ENCODE results near the gene RPL13.

Gene RPL13

GRCh38 chr16:89599451-89599858 is 39.0 kb downstream of the RPL13 start:
- no peak for DNase-seq (ENCODE audit: low read depth)

- no peak for DNase-seq (ENCODE audit: low read depth)
Observed at GRCh38 chr16:89599902-89600301, 39.4 kb downstream of the RPL13 start.

- no peak for DNase-seq (ENCODE audit: low read depth)
Observed at GRCh38 chr16:89600427-89600826, 39.9 kb downstream of the RPL13 start.

- no peak for DNase-seq (ENCODE audit: low read depth)
Observed at GRCh38 chr16:89600956-89601355, 40.5 kb downstream of the RPL13 start.

- DNase-seq (ENCODE audit: low read depth): no peak
Observed at GRCh38 chr16:89601906-89602272, 41.4 kb downstream of the RPL13 start.

GRCh38 chr16:89602273-89602951 is 41.9 kb downstream of the RPL13 start:
- DNase-seq (ENCODE audit: low read depth): peak; percentile 27

GRCh38 chr16:89602952-89603590 is 42.6 kb downstream of the RPL13 start:
- DNase-seq (ENCODE audit: low read depth): no peak

- DNase-seq (ENCODE audit: low read depth): no peak
Observed at GRCh38 chr16:89604764-89605163, 44.3 kb downstream of the RPL13 start.

GRCh38 chr16:89605186-89605970 is 44.9 kb downstream of the RPL13 start:
- DNase-seq (ENCODE audit: low read depth): no peak

GRCh38 chr16:89606006-89606405 is 45.5 kb downstream of the RPL13 start:
- no peak for DNase-seq (ENCODE audit: low read depth)

- DNase-seq (ENCODE audit: low read depth): no peak
Observed at GRCh38 chr16:89607453-89607852, 47.0 kb downstream of the RPL13 start.

GRCh38 chr16:89607937-89608740 is 47.7 kb downstream of the RPL13 start:
- DNase-seq (ENCODE audit: low read depth): no peak

- DNase-seq (ENCODE audit: low read depth): no peak
Observed at GRCh38 chr16:89610108-89610453, 49.6 kb downstream of the RPL13 start.

GRCh38 chr16:89612415-89613166 is 52.1 kb downstream of the RPL13 start:
- DNase-seq (ENCODE audit: low read depth): no peak

- DNase-seq (ENCODE audit: low read depth): no peak
Observed at GRCh38 chr16:89613231-89613953, 52.9 kb downstream of the RPL13 start, which contains the start of gene DPEP1. Gene DPEP1 (plus strand): TSS chr16:89613642. CDS start chr16:89630411, 16,769 bp downstream.

GRCh38 chr16:89613954-89614459 is 53.5 kb downstream of the RPL13 start:
- no peak for DNase-seq (ENCODE audit: low read depth)

Measured in fibroblast of the conjunctiva (primary cell).